Measurements from ENCODE around the gene SLC39A3.

- TF ChIP-seq, protein P1, sequence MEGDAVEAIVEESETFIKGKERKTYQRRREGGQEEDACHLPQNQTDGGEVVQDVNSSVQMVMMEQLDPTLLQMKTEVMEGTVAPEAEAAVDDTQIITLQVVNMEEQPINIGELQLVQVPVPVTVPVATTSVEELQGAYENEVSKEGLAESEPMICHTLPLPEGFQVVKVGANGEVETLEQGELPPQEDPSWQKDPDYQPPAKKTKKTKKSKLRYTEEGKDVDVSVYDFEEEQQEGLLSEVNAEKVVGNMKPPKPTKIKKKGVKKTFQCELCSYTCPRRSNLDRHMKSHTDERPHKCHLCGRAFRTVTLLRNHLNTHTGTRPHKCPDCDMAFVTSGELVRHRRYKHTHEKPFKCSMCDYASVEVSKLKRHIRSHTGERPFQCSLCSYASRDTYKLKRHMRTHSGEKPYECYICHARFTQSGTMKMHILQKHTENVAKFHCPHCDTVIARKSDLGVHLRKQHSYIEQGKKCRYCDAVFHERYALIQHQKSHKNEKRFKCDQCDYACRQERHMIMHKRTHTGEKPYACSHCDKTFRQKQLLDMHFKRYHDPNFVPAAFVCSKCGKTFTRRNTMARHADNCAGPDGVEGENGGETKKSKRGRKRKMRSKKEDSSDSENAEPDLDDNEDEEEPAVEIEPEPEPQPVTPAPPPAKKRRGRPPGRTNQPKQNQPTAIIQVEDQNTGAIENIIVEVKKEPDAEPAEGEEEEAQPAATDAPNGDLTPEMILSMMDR (IDR thresholded peaks at IDR 0.05; ENCODE audit: poor library complexity) = no peak
- no peak for TF ChIP-seq EZH2 (IDR thresholded peaks at IDR 0.05; ENCODE audit: borderline replicate concordance)
Observed at GRCh38 chr19:2685204-2685704, 54.6 kb downstream of the SLC39A3 start.
